ENCODE data around the gene TFCP2.

Gene TFCP2

DNA sequence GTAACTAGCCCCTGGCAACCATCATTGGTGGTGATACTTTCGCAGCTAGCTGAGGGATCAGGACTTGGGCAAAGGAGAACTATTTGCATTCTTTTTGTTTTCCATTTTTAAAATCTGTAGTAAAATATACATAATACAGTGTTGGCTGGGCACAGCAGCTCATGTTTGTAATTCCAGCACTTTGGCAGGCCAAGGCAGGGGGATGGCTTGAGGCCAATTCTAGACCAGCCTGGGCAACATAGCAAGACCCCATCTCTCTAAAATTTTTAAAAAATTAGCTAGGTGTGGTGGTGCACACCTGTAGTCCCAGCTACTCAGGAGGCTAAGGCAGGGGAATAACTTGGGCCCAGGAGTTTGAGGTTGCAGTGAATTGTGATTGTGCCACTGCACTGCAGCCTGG lies 20.0 kb downstream of the TFCP2 start:
- no peak for DNase-seq

DNA sequence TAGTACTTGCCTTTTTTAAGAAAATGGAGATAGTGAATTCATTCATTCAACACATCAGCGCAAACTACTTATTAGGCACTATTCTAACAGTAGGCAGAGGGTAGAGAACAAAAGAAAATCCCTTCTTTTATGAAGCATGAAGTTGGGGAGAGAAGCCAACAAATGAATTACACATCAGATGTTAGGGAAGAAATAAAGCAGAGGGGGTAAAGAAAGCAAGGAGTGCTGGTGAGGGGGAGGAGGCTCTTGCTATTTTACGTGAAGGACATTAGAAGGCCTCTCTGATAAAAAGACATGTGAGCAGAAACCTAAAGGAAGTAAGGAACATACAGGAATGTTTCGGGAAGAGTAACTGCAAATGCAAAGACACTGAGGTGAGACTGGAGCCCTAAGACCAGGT lies 22.2 kb downstream of the TFCP2 start:
- DNase-seq, result no peak

DNA sequence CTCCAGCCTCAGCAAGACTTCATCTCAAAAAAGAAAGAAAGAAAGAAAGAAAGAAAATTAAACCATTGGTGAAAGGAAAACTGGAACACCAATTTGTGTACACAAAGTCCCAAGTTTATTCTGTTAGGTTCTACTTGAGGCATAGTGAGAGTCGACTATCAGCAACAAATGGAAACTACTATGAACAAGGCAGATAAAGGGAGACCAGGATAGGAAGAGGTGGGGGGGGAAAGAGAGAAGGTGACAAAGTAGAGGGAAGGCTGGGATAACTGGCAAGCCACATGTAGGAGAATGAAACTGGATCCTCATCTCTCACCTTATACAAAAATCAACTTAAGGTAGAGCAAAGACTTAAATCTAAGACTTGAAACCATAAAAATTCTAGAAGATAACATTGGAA lies 25.6 kb downstream of the TFCP2 start:
- DNase-seq, result no peak

DNA sequence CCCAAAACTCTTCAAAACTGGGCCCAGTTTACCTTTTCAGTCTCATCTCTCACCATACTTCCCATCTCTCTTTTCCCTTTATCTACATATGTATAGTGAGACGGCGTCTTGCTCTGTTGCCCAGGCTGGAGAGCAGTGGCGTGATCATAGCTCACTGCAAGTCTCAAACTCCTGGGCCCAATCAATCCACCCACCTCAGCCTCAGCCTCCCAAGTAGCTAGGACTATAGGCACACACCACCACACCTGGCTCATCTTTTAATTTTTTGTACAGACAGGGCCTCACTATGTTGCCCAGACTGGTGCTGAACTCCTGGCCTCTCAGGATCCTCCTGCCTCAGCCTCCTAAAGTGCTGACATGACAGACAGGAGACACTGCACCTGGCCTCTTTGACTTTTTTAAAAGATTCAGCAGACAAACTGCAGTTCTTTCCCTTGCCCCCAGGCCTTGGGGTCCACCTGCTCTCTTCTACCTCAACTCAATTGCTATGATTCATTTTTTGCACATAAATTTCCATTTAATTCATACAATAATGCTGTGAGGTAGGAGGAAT lies 33.6 kb downstream of the TFCP2 start:
- no peak for DNase-seq

DNA sequence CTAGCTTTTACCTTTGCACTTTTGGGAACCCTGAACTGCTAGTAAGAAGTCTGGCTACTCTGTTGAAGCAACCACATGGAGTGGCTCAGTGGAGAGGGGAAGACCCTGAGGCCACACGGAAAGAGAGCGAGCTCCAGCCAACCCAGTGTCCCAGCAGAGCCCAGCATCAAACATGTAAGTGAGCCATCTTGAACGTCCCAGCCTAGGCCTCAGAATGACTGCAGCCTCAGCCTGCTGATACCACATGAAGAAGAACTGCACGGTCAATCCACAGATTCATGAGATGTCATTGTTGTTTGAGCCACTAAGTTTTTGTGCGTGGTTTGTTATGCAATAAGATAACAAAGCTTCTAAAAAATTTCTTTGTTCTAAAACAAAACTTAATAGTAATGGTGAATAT lies 40.2 kb downstream of the TFCP2 start:
- DNase-seq, result no peak

DNA sequence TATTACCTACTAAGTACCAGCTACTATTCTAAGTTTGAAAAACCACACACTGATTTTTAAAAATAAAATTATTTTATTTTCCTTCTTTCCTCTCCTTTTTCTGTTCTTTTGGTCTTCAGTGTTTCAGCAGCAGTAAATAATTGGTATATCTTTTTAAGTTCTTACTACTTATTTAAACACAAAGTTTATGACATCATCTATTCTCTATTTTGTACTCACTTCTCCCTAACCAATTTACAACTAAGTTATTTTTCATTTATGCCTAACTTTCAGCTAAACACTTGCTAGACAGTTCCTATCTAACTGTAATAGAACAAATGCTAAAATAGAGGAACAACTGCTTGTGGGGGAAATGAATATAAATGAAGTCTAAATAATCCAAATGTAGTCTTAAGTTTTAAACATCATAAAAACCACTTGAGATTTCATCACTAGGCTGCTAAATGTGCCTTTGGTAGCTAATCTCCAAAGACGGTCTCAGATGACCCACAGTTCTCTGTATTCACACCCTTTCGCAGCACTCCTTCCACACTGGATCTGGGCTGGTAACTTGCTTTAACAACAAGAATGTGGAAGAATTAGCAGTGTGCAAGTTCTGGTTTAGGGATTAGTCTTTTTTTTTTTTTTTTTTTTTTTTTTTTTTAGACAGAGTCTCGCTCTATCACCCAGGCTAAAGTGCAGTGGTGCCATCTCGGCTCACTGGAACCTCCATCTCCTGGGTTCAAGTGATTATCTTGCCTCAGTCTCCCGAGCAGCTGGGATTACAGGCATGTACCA lies 41.0 kb downstream of the TFCP2 start:
- peak in 3 of 4 experiments; percentile 6 to 25 (median 21) for DNase-seq

DNA sequence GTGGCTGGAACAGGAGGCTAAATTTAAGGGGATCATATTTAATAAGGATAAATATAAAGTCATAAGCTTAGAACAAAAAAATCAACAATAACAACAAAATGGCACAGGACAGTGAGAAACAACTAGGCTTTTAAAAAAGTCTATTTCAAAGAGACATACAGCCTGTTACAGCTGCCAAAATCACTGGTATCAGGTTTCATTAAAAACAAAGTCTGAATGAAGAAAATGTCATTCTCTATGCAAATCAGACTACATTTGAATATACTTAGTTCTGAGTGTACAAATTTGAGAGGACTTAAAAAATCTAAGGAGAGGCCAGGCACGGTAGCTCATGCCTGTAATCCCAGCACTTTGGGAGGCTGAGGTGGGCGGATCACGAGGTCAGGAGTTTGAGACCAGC lies 44.0 kb downstream of the TFCP2 start:
- DNase-seq, result no peak

DNA sequence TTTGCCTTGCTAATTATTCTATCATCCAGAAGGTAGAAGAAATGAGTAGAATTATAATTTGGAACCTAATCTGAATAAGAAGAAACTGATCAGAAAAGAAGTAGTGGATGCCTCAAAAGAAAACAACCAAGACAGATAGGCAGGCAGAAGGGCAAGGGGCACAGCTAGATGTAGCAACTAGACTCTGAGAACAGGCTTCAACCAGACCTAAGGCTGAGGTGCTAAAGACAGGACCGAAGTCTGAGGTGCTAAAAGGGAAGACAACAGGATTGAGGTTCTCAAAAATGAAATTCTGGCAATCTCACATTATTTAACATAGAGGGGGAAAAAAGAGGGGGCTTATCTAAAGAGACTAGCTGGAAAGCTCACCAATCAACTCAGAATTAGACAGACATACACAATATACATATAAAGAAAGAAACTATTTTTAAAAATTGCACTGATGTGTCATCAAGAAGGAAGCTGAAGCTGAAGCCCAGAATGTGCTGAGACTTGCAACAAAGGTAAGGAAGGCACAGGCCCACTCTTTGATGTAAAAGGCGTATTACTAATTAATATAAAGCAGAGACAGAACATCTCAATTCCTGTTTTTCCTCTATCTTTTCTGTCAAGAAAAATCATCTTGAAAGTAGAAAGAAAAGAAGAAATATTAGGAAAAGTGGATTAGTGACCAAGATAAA lies 45.7 kb downstream of the TFCP2 start:
- DNase-seq, result peak; percentile 14 to 51 (median 36)

DNA sequence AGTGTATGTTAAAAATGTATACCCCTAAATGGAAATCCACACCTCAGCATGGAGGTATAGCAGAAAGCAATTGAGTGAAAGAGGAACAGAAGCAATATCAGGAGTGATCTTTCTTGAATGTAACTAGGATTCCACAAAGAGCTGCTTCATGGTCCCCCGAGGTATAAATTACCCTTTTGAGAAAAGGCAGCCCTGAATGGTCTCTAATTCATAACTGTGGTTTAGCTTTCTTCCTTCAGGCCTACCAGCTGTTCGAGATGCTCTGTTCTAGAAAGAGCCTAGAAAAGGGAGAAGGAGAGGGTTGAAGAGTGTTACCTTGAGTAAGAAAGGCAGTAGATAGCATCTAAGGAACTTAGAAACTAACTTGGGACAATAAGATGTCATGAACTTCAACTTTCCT lies 46.6 kb downstream of the TFCP2 start:
- no peak for DNase-seq

DNA sequence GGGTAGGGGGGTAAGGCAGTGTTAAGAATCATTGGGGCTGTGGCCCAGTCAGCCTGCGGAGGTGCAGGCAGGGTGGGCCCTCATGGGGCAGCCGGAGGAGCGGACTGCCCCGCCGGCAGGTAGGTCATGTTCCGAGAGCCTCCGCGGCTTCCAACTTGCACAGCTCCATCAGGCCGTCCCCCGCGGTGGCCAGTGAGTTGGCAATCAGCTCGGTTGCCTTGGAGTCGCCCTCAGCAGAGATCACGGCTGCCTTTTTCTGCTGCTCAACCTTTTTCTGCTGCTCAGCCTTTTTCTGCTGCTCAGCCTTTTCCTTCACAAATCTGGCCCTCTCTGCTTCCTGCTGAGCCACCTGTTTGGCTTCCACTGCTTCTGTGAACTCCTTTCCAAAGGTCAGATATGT lies 48.4 kb downstream of the TFCP2 start:
- DNase-seq, result no peak

DNA sequence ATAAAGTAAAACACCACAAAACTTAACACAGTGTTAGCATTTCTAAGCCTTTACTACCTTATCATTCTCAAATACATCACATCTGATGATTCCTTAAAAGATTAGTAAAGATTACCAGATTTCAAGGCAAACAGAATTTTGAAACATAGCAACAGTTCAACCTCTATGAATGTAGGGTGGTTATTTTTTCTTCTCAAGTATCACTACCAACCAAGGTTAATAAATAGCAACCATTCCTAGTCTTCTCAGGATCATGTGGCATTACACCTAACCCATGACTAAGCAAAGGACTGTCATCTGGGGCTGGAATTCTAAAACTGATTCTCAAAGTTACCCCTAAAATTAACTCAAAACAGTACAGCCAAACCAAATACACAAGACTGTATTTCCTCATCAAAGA lies 50.1 kb downstream of the TFCP2 start:
- DNase-seq, result no peak

DNA sequence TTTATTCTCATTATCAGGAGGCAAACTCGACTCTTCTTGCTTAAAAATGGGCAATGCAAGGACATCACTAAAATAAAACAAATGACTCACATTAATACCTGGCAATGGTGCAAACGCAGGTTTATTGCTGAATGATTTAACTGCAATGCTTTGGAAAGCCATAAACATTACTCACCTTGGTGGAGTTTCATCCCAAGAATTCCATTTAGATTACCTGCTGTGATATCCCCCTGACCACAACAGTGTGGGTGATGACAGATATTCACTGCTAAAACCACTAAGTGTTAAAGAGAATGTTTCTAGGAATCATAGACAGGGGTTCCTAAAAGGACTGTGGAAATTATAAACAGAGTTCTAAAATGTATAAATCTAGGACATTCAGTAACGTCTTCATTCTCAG lies 54.2 kb downstream of the TFCP2 start:
- DNase-seq, result no peak

DNA sequence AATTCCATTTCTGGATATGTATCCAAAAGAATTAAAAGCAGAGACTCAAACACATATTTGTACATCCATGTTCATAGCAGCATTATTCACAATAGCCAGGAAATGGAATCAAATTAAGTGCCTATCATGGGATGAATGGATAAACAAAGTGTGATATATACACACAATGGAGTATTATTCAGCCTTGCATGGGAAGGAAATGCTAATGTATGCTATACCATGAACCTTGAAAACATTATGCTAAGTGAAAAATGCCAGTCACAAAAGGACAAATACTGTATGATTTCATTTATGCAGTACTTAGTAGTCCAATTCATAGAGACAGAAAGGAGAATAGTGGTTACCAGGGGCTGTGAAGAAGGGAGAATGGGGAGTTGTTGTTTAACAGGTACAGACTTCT lies 57.4 kb downstream of the TFCP2 start:
- no peak for DNase-seq

DNA sequence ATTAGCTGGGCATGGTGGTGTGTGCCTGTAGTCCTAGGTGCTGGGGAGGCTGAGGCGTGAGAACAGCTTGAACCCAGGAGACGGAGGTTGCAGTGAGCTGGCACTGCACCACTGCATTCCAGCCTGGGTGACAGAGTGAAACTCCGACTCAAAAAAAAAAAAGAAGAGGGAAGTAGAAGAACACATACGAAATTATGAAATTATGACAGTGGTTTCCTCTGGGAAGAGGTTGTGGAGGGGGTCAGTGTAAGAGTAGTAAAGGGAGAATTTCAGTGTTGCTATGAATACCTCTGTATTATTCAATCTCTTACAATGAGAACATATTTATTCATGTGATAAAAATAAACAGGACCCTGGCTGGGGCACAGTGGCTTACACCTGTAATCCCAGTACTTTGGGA lies 64.8 kb downstream of the TFCP2 start:
- DNase-seq, result peak; percentile 8 to 52 (median 38)

DNA sequence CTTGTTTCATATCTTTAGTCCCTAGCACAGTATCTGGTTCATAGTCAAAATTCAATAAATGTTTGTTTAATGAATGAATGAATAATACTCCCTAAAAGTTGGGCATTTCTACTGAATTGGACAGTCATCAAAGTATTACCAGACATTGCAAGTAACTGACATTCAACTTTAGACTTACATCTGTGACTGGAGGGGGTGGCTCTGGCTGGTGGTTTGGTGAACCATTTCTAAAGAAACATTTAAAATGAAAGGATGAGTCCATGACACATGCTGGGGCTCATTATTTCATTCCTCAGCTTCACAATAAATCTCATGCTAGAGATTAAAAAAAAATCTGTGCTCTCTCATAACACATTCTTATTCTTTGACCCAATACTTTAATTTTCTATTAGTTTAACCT lies 69.0 kb downstream of the TFCP2 start:
- no peak for DNase-seq

DNA sequence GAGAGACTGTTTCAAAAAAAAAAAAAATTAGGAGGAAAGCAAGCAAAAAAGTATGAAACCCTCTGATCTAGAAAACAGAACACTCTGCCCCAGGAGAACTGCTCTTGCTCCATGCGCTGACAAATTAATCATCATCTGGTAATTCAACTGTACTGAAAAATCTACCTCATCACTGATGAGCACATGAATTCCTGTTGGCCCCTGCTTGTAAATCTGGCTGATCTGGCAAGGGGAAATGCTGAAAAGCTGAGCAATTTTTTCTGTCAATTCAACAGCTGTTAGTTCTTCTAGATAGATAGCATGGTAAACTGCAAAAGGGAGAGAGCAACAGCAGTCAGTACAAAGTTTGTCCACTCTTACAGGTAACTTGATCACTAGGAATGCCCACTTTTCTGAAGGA lies 74.3 kb downstream of the TFCP2 start:
- no peak for DNase-seq

DNA sequence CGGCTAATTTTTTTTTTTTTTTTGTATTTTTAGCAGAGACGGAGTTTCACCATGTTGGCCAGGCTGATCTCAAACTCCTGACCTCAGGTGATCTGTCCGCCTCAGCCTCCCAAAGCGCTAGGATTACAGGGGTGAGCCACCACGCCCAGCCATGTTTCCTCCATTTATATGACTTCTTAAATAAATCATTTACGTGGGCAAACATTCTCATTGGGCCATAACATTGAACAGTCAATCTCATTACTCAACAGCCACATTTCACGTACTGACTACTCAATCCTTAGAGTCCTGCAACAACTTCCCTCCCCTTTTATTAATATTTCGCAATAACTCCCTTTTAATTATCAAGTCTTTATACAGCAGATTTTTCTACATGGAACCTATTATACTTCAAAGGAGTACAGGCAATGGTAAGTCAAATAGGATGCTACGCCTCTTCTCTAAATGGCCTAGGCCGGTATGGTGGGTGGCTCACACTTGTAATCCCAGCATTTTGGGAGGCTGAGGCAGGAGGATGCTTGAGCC lies 82.2 kb downstream of the TFCP2 start:
- no peak for DNase-seq

DNA sequence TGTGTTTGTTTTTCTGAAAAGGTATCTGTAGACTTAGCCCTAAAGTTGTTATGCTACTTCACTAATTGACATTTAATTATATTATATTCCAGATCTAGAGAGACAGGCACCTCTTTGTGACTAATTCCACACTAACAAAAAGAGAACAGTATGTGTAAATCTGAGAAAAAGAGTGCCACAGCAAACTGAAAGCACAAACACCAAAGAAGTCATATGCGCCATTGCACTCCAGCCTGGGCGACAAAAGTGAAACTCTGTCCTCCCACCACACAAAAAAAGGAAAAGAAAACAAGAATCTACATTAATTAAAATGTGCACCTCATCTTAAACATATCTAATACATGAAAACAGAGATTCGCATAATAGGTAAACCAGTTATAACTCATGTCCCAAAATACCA lies 85.1 kb downstream of the TFCP2 start:
- DNase-seq, result no peak

DNA sequence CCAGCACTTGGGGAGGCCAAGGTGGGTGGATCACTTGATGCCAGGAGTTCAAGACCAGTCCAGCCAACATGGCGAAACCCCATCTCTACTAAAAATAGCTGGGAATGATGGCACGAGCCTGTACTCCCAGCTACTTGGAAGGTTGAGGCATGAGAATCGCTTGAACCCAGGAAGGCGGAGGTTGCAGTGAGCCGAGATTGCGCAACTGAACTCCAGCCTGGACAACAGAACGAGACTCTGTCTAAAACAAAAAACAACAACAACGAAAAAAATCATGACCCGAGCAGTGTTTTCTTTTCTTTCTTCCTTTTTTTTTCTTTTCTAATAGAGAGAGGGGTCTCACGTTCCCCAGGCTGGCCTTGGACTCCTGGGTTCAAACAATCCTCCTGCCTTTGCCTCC lies 86.0 kb downstream of the TFCP2 start:
- no peak for DNase-seq

DNA sequence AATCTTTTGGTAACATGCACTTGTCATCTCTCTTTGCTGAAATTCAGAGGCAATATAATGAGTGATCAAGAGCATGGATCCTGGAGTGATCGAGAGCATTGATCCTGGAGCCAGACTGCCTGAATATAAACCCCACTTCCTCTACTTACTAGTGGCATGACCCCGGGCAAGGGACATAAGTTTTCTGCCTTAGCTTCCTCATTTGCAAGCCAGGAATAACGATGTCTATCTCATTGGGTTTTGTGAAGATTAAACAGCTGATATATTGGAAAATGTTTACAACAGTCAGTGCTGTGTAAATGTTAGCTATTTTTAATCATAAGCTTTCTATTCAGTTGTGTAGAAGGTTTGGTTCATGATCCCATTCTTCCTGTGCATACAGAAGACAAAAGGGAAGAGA lies 87.2 kb downstream of the TFCP2 start:
- peak; percentile 46 to 68 (median 67) for DNase-seq

DNA sequence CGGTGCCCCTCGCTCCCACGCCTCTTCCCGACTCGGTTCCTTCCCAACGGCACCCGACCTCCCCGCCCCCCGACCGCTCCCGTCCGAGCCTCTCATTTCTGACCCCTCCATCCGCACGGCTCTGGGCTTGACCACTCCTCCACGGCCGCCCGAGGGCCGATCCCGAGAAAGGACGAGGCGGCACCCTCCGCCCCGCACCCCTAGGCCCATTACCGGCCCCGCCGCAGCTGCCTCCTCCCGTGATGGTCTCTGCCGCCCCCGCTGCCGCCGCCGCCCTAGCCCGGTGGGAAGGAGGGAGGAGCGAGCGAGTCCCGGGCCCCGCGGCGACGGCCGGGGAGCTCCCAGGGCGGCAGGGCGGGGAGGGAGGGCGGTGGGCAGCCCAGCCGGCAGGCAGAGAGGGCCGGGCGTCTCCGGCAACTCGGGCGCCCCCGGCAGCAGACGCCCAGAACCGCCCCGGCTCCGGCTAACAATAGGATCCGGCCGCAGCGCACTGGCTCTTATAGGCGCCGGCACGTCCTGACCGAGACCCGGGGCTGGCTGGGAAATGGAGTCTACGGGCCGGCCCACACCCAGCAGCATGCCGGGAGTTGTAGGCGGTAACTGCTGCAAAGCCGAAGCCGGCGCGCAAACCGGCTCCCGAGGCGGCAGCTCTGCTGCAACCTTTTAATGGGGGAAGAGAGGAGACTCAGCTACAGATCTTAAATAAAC lies 89.7 kb downstream of the TFCP2 start, which contains the start of gene CSRNP2:
Gene CSRNP2, minus strand, starts transcription at position 471 of the 708 bp plus-strand sequence. CDS start 7,035 bp downstream, outside the sequence.
- DNase-seq, result peak; percentile 96 to 98 (median 97)

DNA sequence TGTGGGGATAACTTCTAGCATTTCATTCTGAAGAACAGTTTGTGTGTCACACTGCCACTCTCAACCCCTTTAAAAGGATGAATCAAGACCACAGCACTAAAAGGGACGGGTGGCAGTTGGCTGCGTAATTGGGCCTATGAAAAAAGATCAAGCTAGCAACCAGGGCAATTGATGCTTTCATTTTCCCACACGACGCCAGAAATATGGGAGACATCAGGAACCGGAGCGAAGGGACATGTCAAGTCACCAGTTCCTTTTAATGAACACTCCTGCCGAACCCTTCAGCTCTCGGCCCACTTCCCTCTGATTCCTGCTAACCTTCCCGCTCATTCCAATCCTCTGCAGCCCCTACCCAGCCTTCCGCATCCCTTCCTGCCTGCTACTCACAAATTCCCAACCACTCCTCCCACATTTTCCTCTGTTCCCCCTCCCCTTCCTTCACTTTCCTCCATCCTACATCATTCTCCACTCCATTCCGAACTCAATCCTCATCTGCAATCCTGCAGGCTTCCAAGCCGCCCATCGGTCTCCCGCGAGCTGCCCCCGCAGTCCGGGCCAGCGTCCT lies 90.3 kb downstream of the TFCP2 start:
- DNase-seq, result peak; percentile 19 to 46 (median 38)

DNA sequence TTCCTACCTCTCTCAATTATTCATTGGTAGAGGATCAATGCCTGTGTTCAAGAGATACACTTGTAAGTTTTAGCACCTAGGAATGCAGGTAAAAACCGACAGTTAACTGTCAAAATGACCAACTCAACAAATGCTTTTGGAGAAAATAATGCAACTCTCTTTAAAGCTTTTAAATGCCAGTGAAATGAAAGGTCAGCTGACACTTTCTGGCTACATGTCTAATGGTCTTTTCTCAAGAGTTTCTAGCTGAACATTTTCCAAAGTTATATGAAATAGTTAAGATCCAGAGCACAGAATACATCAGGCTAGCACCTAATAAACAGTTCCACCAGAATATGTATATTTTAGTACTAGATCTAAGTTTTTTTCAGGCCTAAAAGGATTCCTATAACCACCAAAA lies 91.5 kb downstream of the TFCP2 start:
- no peak for DNase-seq

Measured in suppressor macrophage (primary cell).